Mucosa of descending colon (tissue), 3 donors: ENCODE results near the gene ACOT2. TPM values are rescaled to one million over a fixed set of nuclear protein-coding genes. Genes with fewer than 3 reads are reported as not detected.

Source experiments
- ATAC-seq: fragments of 200-7000 bp; cut with Tn5 transposase; one replicate; pipeline ENCODE4 v1.9.1; 2020; ENCODE audit warnings: mild to moderate bottlenecking, moderate library complexity
- DNase-seq, 3 donors: peaks; one replicate each; pipeline ENCODE4 v3.0.0-alpha.2; 2020
- H3K36me3 ChIP-seq: fragments of 200-600 bp; one replicate; pipeline ENCODE4 v1.8.0; 2021; ENCODE audit warnings: low read depth, mild to moderate bottlenecking
- H3K4me1 ChIP-seq: fragments of 200-600 bp; one replicate; pipeline ENCODE4 v1.8.0; 2021; ENCODE audit warnings: low read depth, mild to moderate bottlenecking
- H3K4me3 ChIP-seq: fragments of 200-600 bp; one replicate; pipeline ENCODE4 v1.8.0; 2021; ENCODE audit warnings: mild to moderate bottlenecking
- H3K9me3 ChIP-seq: fragments of 200-600 bp; one replicate; pipeline ENCODE4 v1.8.0; 2021; ENCODE audit warnings: mild to moderate bottlenecking
- CTCF ChIP-seq: fragments of 200-600 bp; IDR thresholded peaks from one replicate; pipeline ENCODE4 v1.8.0; 2022; ENCODE audit warnings: antibody characterized with exemption, mild to moderate bottlenecking
- intact Hi-C, 2 donors: fragments of 100-400 bp; cut with DNase I in 1 of 2; cut with micrococcal nuclease in 1 of 2; formaldehyde crosslinking; loops; one replicate each; pipeline versions ENCODE4 v1.11.0 to v1.11.1; 2022; cut with DNase I, micrococcal nuclease
- total RNA-seq, 3 donors: library from RNA; stranded (reverse); fragmentation: NEBNext Ultra II Directional in 2 of 3; extraction: Animal tissue kit (Norgen Biotek cat#: 25700) in 2 of 3; gene quantifications; one replicate each; pipeline versions ENCODE4 v1.2.1 to v1.2.4, GENCODE V29; 2021 to 2023
- donor health status: DM: no; HTN: no; CAD: no; lungs with moderate emphysema.
- donor health status: DM: no; HTN: no; CAD: no.
- donor health status: DM: no; HTN: yes; CAD: no.

The ACOT2 gene
- total RNA-seq, 3 donors from 2014 or later, result 18.8 to 60.7 (median 50.0) TPM

DNA sequence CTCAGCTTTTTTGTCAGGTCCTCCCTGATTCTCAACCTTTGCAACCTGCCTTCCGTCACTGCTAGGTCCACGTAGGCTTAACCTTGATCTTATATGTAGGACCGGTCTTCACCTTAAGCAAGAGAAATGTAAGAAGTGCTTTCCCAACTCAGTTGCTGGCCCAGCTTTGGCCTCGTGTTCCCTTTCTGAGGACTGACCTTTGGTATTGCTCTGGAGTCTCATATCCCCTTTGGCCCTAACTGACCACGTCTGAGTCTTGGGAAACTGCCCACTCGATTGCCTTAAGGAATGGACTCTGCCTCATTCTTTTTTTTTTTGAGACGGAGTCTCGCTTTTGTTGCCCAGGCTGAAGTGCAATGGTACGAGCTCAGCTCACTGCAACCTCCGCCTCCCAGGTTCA is 51.3 kb downstream of the ACOT2 start:
- Histone ChIP-seq H3K4me1 (no peaks in the 10 kb centered on the region), H3K36me3 (no peaks in the 10 kb centered on the region), H3K9me3 (no peaks in the 10 kb centered on the region), H3K4me3 (no peak overlapping the region)
- DNase-seq (no peak), ATAC-seq (no peak)
- TF ChIP-seq CTCF, result no peak
- intact Hi-C loops, result no loop called here

GRCh38 chr14:73623504-73624054 is 54.6 kb downstream of the ACOT2 start:
- no peak overlapping the region for H3K4me3 ChIP-seq
- H3K36me3 ChIP-seq, result no peaks in the 10 kb centered on the region
- intact Hi-C loops, result no loop called here
- DNase-seq (no peak), ATAC-seq (no peak)
- no peaks in the 10 kb centered on the region for H3K9me3 ChIP-seq
- no peaks in the 10 kb centered on the region for H3K4me1 ChIP-seq
- no peak for TF ChIP-seq CTCF

Other genes starting within 250 kb of the ACOT2 start
- 100 to 1,000 TPM in 2 of 3 donors, 10 to 100 TPM in 1; 98.5 to 115 (median 112) TPM for gene NUMB, start 110.7 kb upstream of the ACOT2 start, total RNA-seq
- 10 to 100 TPM in 2 of 3 donors, 1 to 10 TPM in 1; 7.9 to 11.7 (median 10.1) TPM for gene RIOX1, start 78.3 kb upstream of the ACOT2 start, total RNA-seq
- 1 to 10 TPM; 6.6 to 8.7 (median 8.3) TPM for gene ACOT1, start 32.1 kb upstream of the ACOT2 start, total RNA-seq
- gene HEATR4, start 10.3 kb upstream of the ACOT2 start, total RNA-seq, result 1 to 10 TPM in 1 of 3 donors, under 1 TPM in 2; 0.58 to 1.7 (median 0.92) TPM
- gene ACOT4, start 22.7 kb downstream of the ACOT2 start, total RNA-seq, result 1 to 10 TPM; 1.6 to 4.6 (median 3.1) TPM
- gene ACOT6, start 43.3 kb downstream of the ACOT2 start, total RNA-seq, result not detected
- 10 to 100 TPM in 1 of 3 donors, 1 to 10 TPM in 2; 7.0 to 18.9 (median 7.6) TPM for gene DNAL1, start 75.8 kb downstream of the ACOT2 start, total RNA-seq
- gene PNMA1, start 145.2 kb downstream of the ACOT2 start, total RNA-seq, result 10 to 100 TPM; 11.7 to 70.7 (median 15.5) TPM